AG04449 (cell line): Measurements from ENCODE around the gene NPBWR2.

Experiments
- CTCF ChIA-PET: fragments of 350-600 bp; formaldehyde crosslinking; extraction: SDS; loops from one replicate; lab custom pipeline; 2021; ENCODE audit warnings: antibody characterized with exemption; lab: Yijun Ruan, JAX
- POLR2A ChIA-PET: fragments of 400-600, 350-600 bp; formaldehyde crosslinking; extraction: SDS; loops from one replicate; lab custom pipeline; 2020; ENCODE audit warnings: antibody characterized with exemption, inconsistent platforms; lab: Yijun Ruan, JAX
- DNase-seq: peaks from one replicate; pipeline ENCODE4 v3.0.0-alpha.2; 2010; ENCODE audit warnings: low read depth, low spot score
- H3K4me3 ChIP-seq: 2 replicates; pipeline ENCODE4 v1.5.1; 2011; ENCODE audit warnings: low read depth, mild to moderate bottlenecking, control low read depth, low read length
- TF ChIP-seq, protein P1 (sequence below): IDR thresholded peaks from one replicate; pipeline ENCODE4 v1.5.1; 2011; ENCODE audit warnings: mild to moderate bottlenecking, moderate library complexity, low read length, control low read depth, inconsistent platforms; ENCODE audit not compliant: insufficient read depth; ENCODE audit errors: missing control alignments

NPBWR2 gene

DNA sequence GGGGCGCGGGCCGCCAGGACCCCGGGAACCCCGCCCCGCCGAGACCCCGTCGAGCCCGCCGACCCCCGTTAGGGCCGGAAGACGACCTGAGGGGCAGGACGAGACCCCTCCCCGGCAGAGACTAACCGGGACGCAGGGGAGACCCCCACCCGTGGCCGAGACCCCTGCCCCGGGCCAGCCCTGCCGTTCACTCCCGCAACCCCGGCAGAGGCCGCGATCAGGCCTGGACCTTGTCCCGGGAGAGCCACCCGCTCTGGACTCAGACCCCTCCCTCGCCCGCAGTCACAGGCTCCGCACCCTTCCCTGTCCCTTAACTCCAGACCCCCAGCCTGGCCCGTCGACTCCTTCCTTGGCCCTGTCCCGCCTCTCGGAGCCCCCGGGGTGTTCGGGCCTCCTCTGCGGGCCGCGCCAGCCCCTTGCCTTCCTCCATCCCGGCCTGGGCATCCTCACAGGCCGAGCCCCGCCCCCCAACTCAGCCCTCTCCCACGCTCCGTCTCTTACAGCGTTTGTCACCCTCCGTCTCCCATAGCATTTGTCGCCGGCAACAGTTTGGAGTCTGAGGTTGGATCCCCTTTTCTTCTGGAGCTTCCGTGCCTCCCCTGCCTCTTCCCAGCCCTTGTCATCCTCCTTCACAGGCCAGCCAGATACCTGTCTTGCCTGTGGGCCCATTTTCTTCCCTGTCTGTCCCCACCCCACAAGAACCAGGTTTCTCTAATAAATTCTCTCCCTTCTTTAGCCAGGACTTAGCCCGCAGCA is 43.8 kb downstream of the NPBWR2 start:
- CTCF ChIA-PET = interaction anchor here (0.6 to 7.3 kb wide), 7 partner anchors 10 to 83 kb away, joined by 3 to 54 read pairs (median 4); partner anchors contain the start of gene LKAAEAR1
- no peak for DNase-seq
- TF ChIP-seq, protein P1, sequence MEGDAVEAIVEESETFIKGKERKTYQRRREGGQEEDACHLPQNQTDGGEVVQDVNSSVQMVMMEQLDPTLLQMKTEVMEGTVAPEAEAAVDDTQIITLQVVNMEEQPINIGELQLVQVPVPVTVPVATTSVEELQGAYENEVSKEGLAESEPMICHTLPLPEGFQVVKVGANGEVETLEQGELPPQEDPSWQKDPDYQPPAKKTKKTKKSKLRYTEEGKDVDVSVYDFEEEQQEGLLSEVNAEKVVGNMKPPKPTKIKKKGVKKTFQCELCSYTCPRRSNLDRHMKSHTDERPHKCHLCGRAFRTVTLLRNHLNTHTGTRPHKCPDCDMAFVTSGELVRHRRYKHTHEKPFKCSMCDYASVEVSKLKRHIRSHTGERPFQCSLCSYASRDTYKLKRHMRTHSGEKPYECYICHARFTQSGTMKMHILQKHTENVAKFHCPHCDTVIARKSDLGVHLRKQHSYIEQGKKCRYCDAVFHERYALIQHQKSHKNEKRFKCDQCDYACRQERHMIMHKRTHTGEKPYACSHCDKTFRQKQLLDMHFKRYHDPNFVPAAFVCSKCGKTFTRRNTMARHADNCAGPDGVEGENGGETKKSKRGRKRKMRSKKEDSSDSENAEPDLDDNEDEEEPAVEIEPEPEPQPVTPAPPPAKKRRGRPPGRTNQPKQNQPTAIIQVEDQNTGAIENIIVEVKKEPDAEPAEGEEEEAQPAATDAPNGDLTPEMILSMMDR = no peak
- POLR2A ChIA-PET = interaction anchor here (0.5 to 1.5 kb wide), 9 partner anchors 8 to 538 kb away, joined by 3 to 6 read pairs (median 3); no protein-coding TSS in a partner anchor
- peak overlapping the region; percentile 84 for H3K4me3 ChIP-seq

- H3K4me3 ChIP-seq = peak within 1 kb of the TSS; percentile 84
- TF ChIP-seq, protein P1 = no peak
- POLR2A ChIA-PET = interaction anchor here (0.6 to 1.5 kb wide), 8 partner anchors 8 to 322 kb away, joined by 3 to 6 read pairs (median 3); no protein-coding TSS in a partner anchor
- DNase-seq = peak; percentile 68
- CTCF ChIA-PET = interaction anchor here (0.7 to 7.3 kb wide), 8 partner anchors 9 to 89 kb away, joined by 3 to 54 read pairs (median 4); partner anchors contain the start of gene LKAAEAR1
Observed at GRCh38 chr20:64062596-64063388, 44.6 kb downstream of the NPBWR2 start, which contains the start of gene TCEA2. Gene TCEA2, plus strand, starts transcription at chr20:64063198. Its CDS starts 115 bp downstream, at chr20:64063313.

DNA sequence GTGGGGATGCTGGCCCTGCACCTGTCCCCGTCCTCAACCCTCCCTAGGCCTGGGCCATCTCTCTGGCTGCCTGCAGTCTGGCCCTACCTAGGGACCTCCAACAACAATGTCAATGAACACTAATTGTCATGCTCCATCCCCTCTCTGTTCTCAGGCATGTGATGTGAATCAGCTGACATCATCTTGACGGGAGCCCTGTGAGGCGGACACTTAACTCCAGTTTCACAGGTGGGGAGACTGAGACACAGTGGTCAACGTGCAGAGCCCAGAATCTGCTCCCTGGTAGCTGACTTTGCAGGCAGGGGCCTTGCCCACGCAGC is 45.1 kb downstream of the NPBWR2 start:
- H3K4me3 ChIP-seq = peak overlapping the region; percentile 66
- ChIA-PET POLR2A (interaction anchor here (0.6 to 1.5 kb wide), 6 partner anchors 8 to 57 kb away, joined by 3 to 6 read pairs (median 3); no protein-coding TSS in a partner anchor), CTCF (interaction anchor here (0.7 to 7.3 kb wide), 9 partner anchors 9 to 88 kb away, joined by 3 to 54 read pairs (median 3); partner anchors contain the start of genes LKAAEAR1 and RGS19)
- TF ChIP-seq, protein P1 = no peak
- no peak for DNase-seq

DNA sequence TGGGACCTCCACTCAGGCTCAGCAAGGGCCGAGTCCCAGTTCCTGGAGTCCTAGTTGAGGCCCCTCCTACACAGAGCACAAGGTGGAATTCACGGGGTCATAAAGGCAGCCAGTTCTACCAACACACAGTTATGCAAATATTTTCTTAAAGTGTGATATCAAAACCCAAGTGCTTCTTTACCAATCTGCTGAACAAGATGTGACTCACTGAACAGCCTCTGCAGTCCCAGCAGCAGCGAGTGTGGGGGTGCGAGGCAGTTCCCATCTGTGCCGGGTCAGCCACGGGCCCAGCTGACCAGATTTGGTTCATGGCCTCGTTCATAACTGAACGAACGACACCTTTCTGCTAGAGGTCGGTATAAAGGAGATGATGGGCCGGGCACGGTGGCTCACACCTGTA is 48.8 kb downstream of the NPBWR2 start:
- no peak overlapping the region for H3K4me3 ChIP-seq
- ChIA-PET CTCF (interaction anchor here (0.8 to 7.3 kb wide), 7 partner anchors 8 to 78 kb away, joined by 3 to 54 read pairs (median 6); partner anchors contain the start of genes LKAAEAR1, PRPF6 and SAMD10), POLR2A (no interaction called here)
- TF ChIP-seq, protein P1 = no peak
- no peak for DNase-seq

- POLR2A ChIA-PET = no interaction called here
- H3K4me3 ChIP-seq = no peak overlapping the region
- CTCF ChIA-PET = interaction anchor here (0.6 to 7.3 kb wide), 17 partner anchors 8 to 101 kb away, joined by 3 to 54 read pairs (median 4); partner anchors contain the start of genes LKAAEAR1, OPRL1, PRPF6 and RGS19
- TF ChIP-seq, protein P1 = peak; percentile 95
- DNase-seq = no peak
Observed at GRCh38 chr20:64057628-64058498, 49.5 kb downstream of the NPBWR2 start.
